ENCODE measurements around the gene PRIM1. TPM values are rescaled to one million over a fixed set of nuclear protein-coding genes. Genes with fewer than 3 reads are reported as not detected.
A peak's percentile ranks its signal among the peaks of the same experiment; 100 is the strongest.

PRIM1 gene
- total RNA-seq, 2 experiments from 2014 or later = 45.0 to 46.2 TPM

DNA sequence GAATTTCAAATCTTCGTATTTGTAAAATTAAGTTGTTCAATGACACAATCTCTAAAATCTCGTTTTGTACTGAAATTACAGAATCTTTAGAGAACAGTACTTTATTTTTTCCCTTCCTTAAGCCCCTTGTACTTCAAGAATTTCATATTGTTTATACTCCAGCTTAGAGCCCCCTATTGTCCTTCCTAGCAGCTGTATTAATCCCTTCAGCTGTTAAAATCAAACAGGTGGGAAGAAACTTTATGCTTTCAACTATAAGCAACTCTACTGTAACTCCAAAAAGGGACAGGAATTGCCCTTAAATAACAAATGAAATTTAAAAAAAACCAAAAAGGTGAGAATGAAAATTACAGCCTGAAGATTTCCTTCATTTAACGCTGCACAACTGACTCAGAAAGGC, 28.8 kb downstream of the PRIM1 start:
- Mint-ChIP-seq H3K9me3 (no peaks in the 10 kb centered on the region), H3K36me3 (ENCODE audit: low read depth) (peaks cover 86% of the 10 kb centered on the region), H3K4me3 (peak overlapping the region; percentile 94), H3K4me1 (peaks cover 65% of the 10 kb centered on the region), H3K27ac (peak overlapping the region; percentile 37), H3K27me3 (no peaks in the 10 kb centered on the region)
- ChIA-PET POLR2A (interaction anchor here (0.9 to 8.9 kb wide), 13 partner anchors 18 to 356 kb away, joined by 3 to 155 read pairs (median 3); partner anchors contain the start of genes ATP5F1B, BAZ2A and PTGES3), CTCF (interaction anchor here (0.6 to 1.2 kb wide), 2 partner anchors 34 to 353 kb away, joined by 3 to 5 read pairs; no protein-coding TSS in a partner anchor)
- DNase-seq = no peak

GRCh38 chr12:56722832-56723231, 29.3 kb downstream of the PRIM1 start:
- Mint-ChIP-seq H3K27ac (peak overlapping the region; percentile 44), H3K4me3 (peak overlapping the region; percentile 94), H3K4me1 (peaks cover 65% of the 10 kb centered on the region), H3K27me3 (no peaks in the 10 kb centered on the region), H3K36me3 (ENCODE audit: low read depth) (peaks cover 84% of the 10 kb centered on the region), H3K9me3 (no peaks in the 10 kb centered on the region)
- no peak for DNase-seq
- POLR2A ChIA-PET = interaction anchor here (0.9 to 8.9 kb wide), 11 partner anchors 12 to 356 kb away, joined by 3 to 155 read pairs (median 3); partner anchors contain the start of genes ATP5F1B and PTGES3
- CTCF ChIA-PET = interaction anchor here (1.2 kb wide), 1 partner anchor 33 kb away, joined by 5 read pairs; no protein-coding TSS in a partner anchor

DNA sequence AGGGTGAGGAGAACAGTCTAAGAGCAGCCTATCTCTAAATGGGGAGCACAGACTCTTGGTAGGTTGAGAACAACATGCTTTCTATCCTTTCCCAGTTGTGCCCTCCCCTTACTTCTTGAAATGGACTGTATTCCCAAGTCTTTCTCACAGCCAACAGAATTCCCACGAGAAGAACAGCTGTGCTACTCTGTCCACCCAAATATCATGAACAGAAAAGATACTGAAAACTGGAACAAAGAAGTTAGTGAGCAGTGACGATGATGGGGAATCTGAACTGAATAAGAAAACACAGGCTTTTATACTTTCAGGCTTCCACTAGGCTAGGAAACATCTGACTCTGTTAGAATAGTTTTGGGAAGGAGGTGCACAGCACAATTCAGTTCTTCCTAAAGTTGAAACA, 30.4 kb downstream of the PRIM1 start:
- Mint-ChIP-seq H3K27me3 (no peaks in the 10 kb centered on the region), H3K4me1 (peaks cover 67% of the 10 kb centered on the region), H3K36me3 (ENCODE audit: low read depth) (peaks cover 77% of the 10 kb centered on the region), H3K27ac (peak overlapping the region; percentile 65), H3K4me3 (peak overlapping the region; percentile 94), H3K9me3 (no peaks in the 10 kb centered on the region)
- DNase-seq = no peak
- POLR2A ChIA-PET = interaction anchor here (0.8 to 8.9 kb wide), 3 partner anchors 11 to 76 kb away, joined by 3 to 155 read pairs (median 5); partner anchors contain the start of genes ATP5F1B and PTGES3
- CTCF ChIA-PET = interaction anchor here (0.5 to 1.5 kb wide), 3 partner anchors 11 to 38 kb away, joined by 3 to 4 read pairs (median 3); no protein-coding TSS in a partner anchor

DNA sequence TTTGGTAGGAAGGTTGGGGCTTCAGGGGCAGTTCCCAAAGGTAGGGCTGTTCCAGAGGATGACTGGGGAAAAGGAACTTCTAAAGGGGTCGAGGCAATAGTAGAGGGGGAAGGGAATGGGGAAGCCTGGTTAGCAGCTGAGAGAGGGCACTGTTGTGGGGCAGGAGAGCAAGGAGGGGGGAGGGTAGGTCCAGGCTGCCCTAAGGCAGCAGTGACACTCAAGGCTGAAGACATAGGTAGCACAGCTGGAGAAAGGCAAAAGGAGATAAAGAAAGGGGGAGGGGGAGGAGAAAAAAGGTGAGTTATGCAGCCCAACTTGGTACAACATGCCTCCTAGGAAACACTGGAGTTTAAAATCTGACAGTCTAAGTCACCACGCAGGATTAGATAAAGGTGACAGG, 30.9 kb downstream of the PRIM1 start:
- Mint-ChIP-seq H3K4me3 (peak overlapping the region; percentile 0), H3K36me3 (ENCODE audit: low read depth) (peaks cover 81% of the 10 kb centered on the region), H3K27ac (peak overlapping the region; percentile 65), H3K27me3 (no peaks in the 10 kb centered on the region), H3K9me3 (no peaks in the 10 kb centered on the region), H3K4me1 (peaks cover 72% of the 10 kb centered on the region)
- ChIA-PET CTCF (interaction anchor here (1.3 to 1.5 kb wide), 2 partner anchors 10 to 35 kb away, joined by 3 read pairs; no protein-coding TSS in a partner anchor), POLR2A (interaction anchor here (0.8 to 8.9 kb wide), 4 partner anchors 9 to 76 kb away, joined by 3 to 155 read pairs (median 5); partner anchors contain the start of genes ATP5F1B and PTGES3)
- no peak for DNase-seq

GRCh38 chr12:56720731-56721151, 31.4 kb downstream of the PRIM1 start:
- Mint-ChIP-seq H3K27me3 (no peaks in the 10 kb centered on the region), H3K9me3 (no peaks in the 10 kb centered on the region), H3K36me3 (ENCODE audit: low read depth) (peaks cover 84% of the 10 kb centered on the region), H3K27ac (peak overlapping the region; percentile 65), H3K4me1 (peaks cover 73% of the 10 kb centered on the region), H3K4me3 (peak overlapping the region; percentile 8)
- no peak for DNase-seq
- ChIA-PET CTCF (interaction anchor here (1.3 to 1.5 kb wide), 2 partner anchors 10 to 35 kb away, joined by 3 read pairs; no protein-coding TSS in a partner anchor), POLR2A (interaction anchor here (0.8 to 8.9 kb wide), 5 partner anchors 8 to 76 kb away, joined by 3 to 155 read pairs (median 4); partner anchors contain the start of genes ATP5F1B and PTGES3)

DNA sequence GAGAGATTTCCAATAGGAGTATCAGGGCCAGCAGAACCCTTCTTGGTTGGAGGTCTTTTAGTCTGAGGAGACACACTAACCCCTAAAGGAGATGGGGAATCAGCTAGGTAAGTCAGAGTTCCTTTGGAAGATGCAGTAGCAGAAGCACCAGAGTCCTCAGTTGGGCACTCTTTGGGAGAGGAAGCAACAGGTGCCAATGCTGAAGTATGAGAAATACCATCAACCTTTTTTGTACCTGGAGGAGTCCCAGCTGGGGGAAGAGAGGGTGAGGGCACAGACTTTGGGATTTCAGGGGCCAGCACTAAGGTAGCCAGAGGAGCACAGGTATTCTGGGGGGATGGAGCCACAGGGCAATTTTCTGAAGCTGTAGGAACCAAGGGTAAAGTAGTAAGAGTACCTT, 33.1 kb downstream of the PRIM1 start:
- DNase-seq = no peak
- POLR2A ChIA-PET = interaction anchor here (1.0 to 8.9 kb wide), 3 partner anchors 33 to 84 kb away, joined by 3 to 155 read pairs (median 3); partner anchors contain the start of gene PTGES3
- Mint-ChIP-seq H3K36me3 (ENCODE audit: low read depth) (peaks cover 85% of the 10 kb centered on the region), H3K4me1 (peaks cover 73% of the 10 kb centered on the region), H3K27ac (peak overlapping the region; percentile 65), H3K27me3 (no peaks in the 10 kb centered on the region), H3K4me3 (no peak overlapping the region), H3K9me3 (no peaks in the 10 kb centered on the region)
- CTCF ChIA-PET = interaction anchor here (1.4 to 1.6 kb wide), 2 partner anchors 13 to 91 kb away, joined by 3 read pairs; no protein-coding TSS in a partner anchor

DNA sequence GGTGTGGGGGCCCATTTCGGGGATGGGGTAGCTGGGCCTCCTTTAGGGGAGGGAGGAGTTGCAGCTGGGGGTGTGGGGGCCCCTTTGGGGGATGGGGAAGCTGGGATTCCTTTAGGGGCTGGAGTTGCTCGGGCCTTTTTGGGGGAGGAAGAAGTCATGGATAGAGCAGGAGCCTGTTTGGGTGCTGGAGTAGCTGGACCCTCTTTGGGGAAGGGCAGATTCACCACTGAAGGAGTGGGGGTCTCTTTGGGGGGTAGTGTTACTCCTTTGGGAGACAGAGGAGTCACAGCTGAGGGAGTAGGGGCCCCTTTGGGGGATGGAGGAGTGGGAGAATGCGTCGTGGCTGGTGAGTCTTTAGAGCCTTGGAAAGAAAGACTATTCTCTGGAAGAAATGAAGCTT, 33.5 kb downstream of the PRIM1 start:
- ChIA-PET POLR2A (interaction anchor here (1.0 to 8.9 kb wide), 3 partner anchors 33 to 84 kb away, joined by 3 to 155 read pairs (median 3); partner anchors contain the start of gene PTGES3), CTCF (interaction anchor here (0.7 to 1.6 kb wide), 4 partner anchors 14 to 90 kb away, joined by 3 read pairs; partner anchors contain the start of gene PTGES3)
- H3K27me3 Mint-ChIP-seq = no peaks in the 10 kb centered on the region
- H3K4me3 Mint-ChIP-seq = no peak overlapping the region
- peaks cover 85% of the 10 kb centered on the region for H3K36me3 Mint-ChIP-seq (ENCODE audit: low read depth)
- DNase-seq = no peak
- H3K9me3 Mint-ChIP-seq = no peaks in the 10 kb centered on the region
- peaks cover 70% of the 10 kb centered on the region for H3K4me1 Mint-ChIP-seq
- H3K27ac Mint-ChIP-seq = no peak overlapping the region

GRCh38 chr12:56718149-56718548, 34.0 kb downstream of the PRIM1 start:
- peaks cover 85% of the 10 kb centered on the region for H3K36me3 Mint-ChIP-seq (ENCODE audit: low read depth)
- CTCF ChIA-PET = interaction anchor here (0.6 to 1.6 kb wide), 8 partner anchors 9 to 893 kb away, joined by 3 to 5 read pairs (median 3); partner anchors contain the start of gene PTGES3
- H3K27ac Mint-ChIP-seq = no peak overlapping the region
- H3K9me3 Mint-ChIP-seq = no peaks in the 10 kb centered on the region
- H3K4me1 Mint-ChIP-seq = peaks cover 66% of the 10 kb centered on the region
- H3K4me3 Mint-ChIP-seq = no peak overlapping the region
- H3K27me3 Mint-ChIP-seq = no peaks in the 10 kb centered on the region
- POLR2A ChIA-PET = interaction anchor here (1.0 to 8.9 kb wide), 4 partner anchors 8 to 55 kb away, joined by 3 to 155 read pairs (median 8); partner anchors contain the start of genes NACA and PTGES3
- DNase-seq = no peak

DNA sequence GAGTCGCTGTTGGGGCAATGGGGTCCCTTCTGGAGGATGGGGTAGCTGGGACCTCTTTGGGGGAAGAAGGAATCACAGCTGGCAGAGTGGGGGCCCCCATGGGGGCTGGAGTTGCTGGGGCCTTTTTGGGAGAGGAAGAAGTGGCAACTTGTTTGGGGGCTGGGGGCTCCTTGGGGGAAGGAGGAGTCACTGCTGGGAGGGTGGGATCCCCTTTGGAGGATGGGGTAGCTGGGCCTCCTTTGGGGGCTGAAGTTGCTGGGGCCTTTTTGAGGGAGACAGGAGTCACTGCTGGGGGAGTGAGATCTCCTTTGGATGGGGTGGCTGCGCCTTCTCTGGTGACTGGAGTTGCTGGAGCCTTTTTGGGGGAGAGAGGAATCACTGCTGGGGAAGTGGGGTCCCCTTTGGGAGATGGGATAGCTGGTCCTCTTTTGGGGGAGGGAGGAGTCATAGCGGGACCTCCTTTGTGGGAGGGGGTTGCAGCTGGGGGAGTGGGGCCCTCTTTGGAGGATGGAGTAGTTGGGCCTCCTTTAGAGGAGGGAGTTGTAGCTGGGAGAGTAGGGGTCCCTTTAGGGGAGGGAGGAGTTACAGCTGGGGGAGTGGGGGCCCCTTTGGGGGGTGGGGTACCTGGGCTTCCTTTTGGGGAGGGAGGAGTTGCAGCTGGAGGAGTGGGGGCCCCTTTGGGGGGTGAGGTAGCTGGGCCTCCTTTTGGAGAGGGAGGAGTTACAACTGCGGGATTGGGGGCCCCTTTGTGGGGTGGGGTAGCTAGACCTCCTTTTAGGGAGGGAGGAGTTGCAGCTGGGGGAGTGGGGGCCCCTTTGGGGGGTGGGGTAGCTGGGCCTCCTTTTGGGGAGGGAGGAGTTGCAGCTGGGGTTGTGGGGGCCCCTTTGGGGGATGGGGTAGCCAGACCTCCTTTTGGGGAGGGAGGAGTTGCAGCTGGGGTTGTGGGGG, 34.9 kb downstream of the PRIM1 start:
- Mint-ChIP-seq H3K4me3 (no peak overlapping the region), H3K36me3 (ENCODE audit: low read depth) (peaks cover 86% of the 10 kb centered on the region), H3K4me1 (peaks cover 56% of the 10 kb centered on the region), H3K27me3 (no peaks in the 10 kb centered on the region), H3K9me3 (no peaks in the 10 kb centered on the region), H3K27ac (no peak overlapping the region)
- ChIA-PET CTCF (interaction anchor here (0.6 to 1.3 kb wide), 4 partner anchors 10 to 535 kb away, joined by 3 to 5 read pairs (median 3); no protein-coding TSS in a partner anchor), POLR2A (interaction anchor here (0.7 to 8.9 kb wide), 6 partner anchors 9 to 38 kb away, joined by 3 to 155 read pairs (median 4); partner anchors contain the start of genes NACA and PTGES3)
- DNase-seq = no peak

- DNase-seq = no peak
- Mint-ChIP-seq H3K36me3 (ENCODE audit: low read depth) (peaks cover 82% of the 10 kb centered on the region), H3K27me3 (no peaks in the 10 kb centered on the region), H3K9me3 (no peaks in the 10 kb centered on the region), H3K27ac (peak overlapping the region; percentile 60), H3K4me1 (peaks cover 49% of the 10 kb centered on the region), H3K4me3 (no peak overlapping the region)
- ChIA-PET CTCF (no interaction called here), POLR2A (interaction anchor here (0.7 to 8.9 kb wide), 6 partner anchors 10 to 37 kb away, joined by 3 to 155 read pairs (median 4); partner anchors contain the start of genes NACA and PTGES3)
Observed at GRCh38 chr12:56716458-56716857, 35.7 kb downstream of the PRIM1 start.

DNA sequence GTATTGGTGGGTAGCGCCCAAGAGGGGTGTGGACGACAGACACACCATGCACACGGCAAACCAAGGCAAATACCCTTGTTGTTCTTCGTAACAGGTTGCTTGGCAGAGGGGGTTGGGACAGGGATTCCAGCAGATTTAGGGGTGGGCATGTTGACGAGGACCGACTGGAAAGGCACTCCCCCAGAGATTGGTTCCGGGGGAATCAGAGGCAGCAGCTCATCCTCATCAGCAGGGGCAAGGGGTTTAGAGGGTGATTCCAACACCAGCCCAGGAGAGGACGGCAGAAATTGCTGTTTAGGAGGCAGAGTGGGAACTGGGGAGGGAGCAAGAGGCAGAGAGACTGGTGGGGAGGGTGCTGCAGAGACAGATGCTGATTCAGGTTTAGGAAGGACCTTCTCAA, 36.3 kb downstream of the PRIM1 start:
- peaks cover 42% of the 10 kb centered on the region for H3K4me1 Mint-ChIP-seq
- no peaks in the 10 kb centered on the region for H3K27me3 Mint-ChIP-seq
- ChIA-PET CTCF (interaction anchor here (0.5 kb wide), 1 partner anchor 39 kb away, joined by 3 read pairs; no protein-coding TSS in a partner anchor), POLR2A (interaction anchor here (2.7 to 8.9 kb wide), 2 partner anchors 11 to 30 kb away, joined by 14 to 155 read pairs; partner anchors contain the start of genes NACA and PTGES3)
- peaks cover 80% of the 10 kb centered on the region for H3K36me3 Mint-ChIP-seq (ENCODE audit: low read depth)
- no peak overlapping the region for H3K4me3 Mint-ChIP-seq
- no peaks in the 10 kb centered on the region for H3K9me3 Mint-ChIP-seq
- DNase-seq = no peak
- H3K27ac Mint-ChIP-seq = no peak overlapping the region

DNA sequence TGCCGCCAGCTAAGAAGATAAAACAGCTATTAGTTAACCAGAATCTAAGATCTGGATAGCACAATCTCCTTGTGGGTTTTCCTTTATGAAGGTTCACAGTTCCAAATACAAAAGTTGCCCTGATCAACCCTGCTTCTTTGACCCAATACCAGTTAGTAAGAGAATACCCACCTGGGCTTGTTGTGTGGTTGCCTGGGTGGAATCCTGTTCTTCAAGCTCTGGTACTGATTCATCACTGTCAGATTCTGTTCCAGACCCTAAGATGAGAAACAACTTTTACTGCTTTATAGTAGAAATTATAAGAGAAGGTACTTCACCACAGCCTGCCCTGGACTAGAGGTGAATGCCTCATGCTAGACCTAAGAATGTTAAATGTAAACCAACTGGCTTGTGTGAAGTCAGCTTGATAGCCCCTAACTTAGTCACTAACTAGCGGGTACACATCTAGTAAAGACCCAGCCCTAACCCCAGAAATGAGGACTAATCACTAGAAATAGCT, 37.6 kb downstream of the PRIM1 start:
- H3K27me3 Mint-ChIP-seq = no peaks in the 10 kb centered on the region
- POLR2A ChIA-PET = interaction anchor here (1.6 kb wide), 1 partner anchor 10 kb away, joined by 6 read pairs; no protein-coding TSS in a partner anchor
- no peaks in the 10 kb centered on the region for H3K9me3 Mint-ChIP-seq
- CTCF ChIA-PET = no interaction called here
- H3K36me3 Mint-ChIP-seq (ENCODE audit: low read depth) = peaks cover 67% of the 10 kb centered on the region
- DNase-seq = no peak
- H3K4me1 Mint-ChIP-seq = peaks cover 29% of the 10 kb centered on the region
- no peak overlapping the region for H3K27ac Mint-ChIP-seq
- no peak overlapping the region for H3K4me3 Mint-ChIP-seq

All from activated CD4-positive, alpha-beta memory T cell treated with anti-CD3 and anti-CD28 coated beads, Interleukin-2, amount 10 ng/mL, durations not matched to agents 7 days and 5 days (primary cell).